Nephron progenitor cell (in vitro differentiated cells): Measurements from ENCODE around the gene PAX8.

Experiments used
- DNase-seq: peaks from one replicate; pipeline ENCODE4 v3.0.0; 2021
- H3K27ac Mint-ChIP-seq: 2 replicates; pipeline ENCODE4 v1.8.0; 2021; ENCODE audit warnings: mild to moderate bottlenecking, moderate library complexity, mixed read lengths
- H3K27me3 Mint-ChIP-seq: 2 replicates; pipeline ENCODE4 v1.8.0; 2021; ENCODE audit warnings: mild to moderate bottlenecking, low read depth, mixed read lengths; ENCODE audit not compliant: poor library complexity
- H3K36me3 Mint-ChIP-seq: 2 replicates; pipeline ENCODE4 v1.8.0; 2021; ENCODE audit warnings: low read depth, mixed read lengths
- H3K4me1 Mint-ChIP-seq: 2 replicates; pipeline ENCODE4 v1.8.0; 2021; ENCODE audit warnings: mixed read lengths
- H3K4me3 Mint-ChIP-seq: 2 replicates; pipeline ENCODE4 v1.8.0; 2021; ENCODE audit warnings: mild to moderate bottlenecking, moderate library complexity, mixed read lengths
- H3K9me3 Mint-ChIP-seq: 2 replicates; pipeline ENCODE4 v1.8.0; 2021; ENCODE audit warnings: mild to moderate bottlenecking, moderate library complexity, mixed read lengths
- TF ChIP-seq, protein P1 (sequence below): fragments of 200-600 bp; sonication (generic); IDR thresholded peaks from 2 replicates; pipeline ENCODE4 v1.5.0; 2021; ENCODE audit warnings: antibody characterized with exemption

PAX8 gene

DNA sequence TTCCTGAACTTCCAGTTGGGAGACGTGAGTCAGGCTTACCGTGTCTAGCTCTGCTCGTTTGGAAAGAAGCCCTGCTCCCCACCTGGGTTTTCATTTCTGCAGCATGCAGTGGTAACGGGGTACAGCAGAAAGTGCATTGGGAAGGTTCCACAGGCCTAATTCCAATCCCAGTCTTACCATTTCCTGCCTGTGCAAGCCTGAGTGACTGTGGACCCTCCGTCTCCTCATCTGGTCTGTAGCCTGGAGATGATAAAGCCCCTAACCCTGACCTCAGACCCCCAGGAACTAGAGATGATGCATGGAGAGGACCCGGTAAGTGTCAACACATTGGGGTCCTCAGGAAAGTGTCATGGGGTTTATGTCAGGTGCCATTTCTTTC is 110.8 kb downstream of the PAX8 start:
- no peak for DNase-seq
- no peak overlapping the region for H3K27ac Mint-ChIP-seq
- H3K27me3 Mint-ChIP-seq, result peaks cover 11% of the 10 kb centered on the region
- peaks cover 31% of the 10 kb centered on the region for H3K4me1 Mint-ChIP-seq
- H3K36me3 Mint-ChIP-seq, result no peaks in the 10 kb centered on the region
- no peak overlapping the region for H3K4me3 Mint-ChIP-seq
- TF ChIP-seq, protein P1, sequence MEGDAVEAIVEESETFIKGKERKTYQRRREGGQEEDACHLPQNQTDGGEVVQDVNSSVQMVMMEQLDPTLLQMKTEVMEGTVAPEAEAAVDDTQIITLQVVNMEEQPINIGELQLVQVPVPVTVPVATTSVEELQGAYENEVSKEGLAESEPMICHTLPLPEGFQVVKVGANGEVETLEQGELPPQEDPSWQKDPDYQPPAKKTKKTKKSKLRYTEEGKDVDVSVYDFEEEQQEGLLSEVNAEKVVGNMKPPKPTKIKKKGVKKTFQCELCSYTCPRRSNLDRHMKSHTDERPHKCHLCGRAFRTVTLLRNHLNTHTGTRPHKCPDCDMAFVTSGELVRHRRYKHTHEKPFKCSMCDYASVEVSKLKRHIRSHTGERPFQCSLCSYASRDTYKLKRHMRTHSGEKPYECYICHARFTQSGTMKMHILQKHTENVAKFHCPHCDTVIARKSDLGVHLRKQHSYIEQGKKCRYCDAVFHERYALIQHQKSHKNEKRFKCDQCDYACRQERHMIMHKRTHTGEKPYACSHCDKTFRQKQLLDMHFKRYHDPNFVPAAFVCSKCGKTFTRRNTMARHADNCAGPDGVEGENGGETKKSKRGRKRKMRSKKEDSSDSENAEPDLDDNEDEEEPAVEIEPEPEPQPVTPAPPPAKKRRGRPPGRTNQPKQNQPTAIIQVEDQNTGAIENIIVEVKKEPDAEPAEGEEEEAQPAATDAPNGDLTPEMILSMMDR, result no peak
- H3K9me3 Mint-ChIP-seq, result no peaks in the 10 kb centered on the region

- H3K27ac Mint-ChIP-seq, result no peak overlapping the region
- no peak for DNase-seq
- H3K36me3 Mint-ChIP-seq, result no peaks in the 10 kb centered on the region
- H3K4me3 Mint-ChIP-seq, result no peak overlapping the region
- peaks cover 31% of the 10 kb centered on the region for H3K4me1 Mint-ChIP-seq
- H3K9me3 Mint-ChIP-seq, result no peaks in the 10 kb centered on the region
- TF ChIP-seq, protein P1, result no peak
- H3K27me3 Mint-ChIP-seq, result peaks cover 11% of the 10 kb centered on the region
Observed at GRCh38 chr2:113167115-113167932, 111.4 kb downstream of the PAX8 start.

DNA sequence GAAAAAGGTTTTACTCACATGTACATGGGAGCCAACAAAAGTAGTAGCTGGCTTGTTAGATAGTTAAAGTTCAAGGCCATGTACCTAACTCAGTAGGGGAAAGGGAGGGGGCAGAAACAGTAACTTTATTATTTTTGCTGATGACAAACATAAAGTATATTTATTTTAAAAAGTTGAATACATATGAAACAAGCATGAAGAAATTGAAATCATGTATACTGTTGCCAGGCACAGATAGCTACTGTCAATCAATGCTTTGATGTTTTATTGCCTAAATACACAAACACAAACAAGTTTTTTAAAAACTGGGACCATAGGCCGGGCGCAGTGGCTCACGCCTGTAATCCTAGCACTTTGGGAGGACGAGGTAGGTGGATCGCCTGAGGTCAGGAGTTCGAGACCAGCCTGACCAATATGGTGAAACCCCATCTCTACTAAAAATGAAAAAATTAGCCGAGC is 112.5 kb downstream of the PAX8 start:
- TF ChIP-seq, protein P1, result no peak
- H3K4me3 Mint-ChIP-seq, result no peak overlapping the region
- peaks cover 31% of the 10 kb centered on the region for H3K4me1 Mint-ChIP-seq
- peaks cover 11% of the 10 kb centered on the region for H3K27me3 Mint-ChIP-seq
- no peaks in the 10 kb centered on the region for H3K36me3 Mint-ChIP-seq
- DNase-seq, result no peak
- H3K9me3 Mint-ChIP-seq, result no peaks in the 10 kb centered on the region
- H3K27ac Mint-ChIP-seq, result no peak overlapping the region
